ENCODE data around the gene CHORDC1. TPM values are rescaled to one million over a fixed set of nuclear protein-coding genes. Genes with fewer than 3 reads are reported as not detected.
"Not testable (repeated sequence)": the region's sequence is repeated elsewhere in the genome, so short reads cannot be mapped to it uniquely, and the experiment has no call there.

The CHORDC1 gene
- total RNA-seq, 2 donors from 2014 or later = 31.1 to 37.6 TPM

DNA sequence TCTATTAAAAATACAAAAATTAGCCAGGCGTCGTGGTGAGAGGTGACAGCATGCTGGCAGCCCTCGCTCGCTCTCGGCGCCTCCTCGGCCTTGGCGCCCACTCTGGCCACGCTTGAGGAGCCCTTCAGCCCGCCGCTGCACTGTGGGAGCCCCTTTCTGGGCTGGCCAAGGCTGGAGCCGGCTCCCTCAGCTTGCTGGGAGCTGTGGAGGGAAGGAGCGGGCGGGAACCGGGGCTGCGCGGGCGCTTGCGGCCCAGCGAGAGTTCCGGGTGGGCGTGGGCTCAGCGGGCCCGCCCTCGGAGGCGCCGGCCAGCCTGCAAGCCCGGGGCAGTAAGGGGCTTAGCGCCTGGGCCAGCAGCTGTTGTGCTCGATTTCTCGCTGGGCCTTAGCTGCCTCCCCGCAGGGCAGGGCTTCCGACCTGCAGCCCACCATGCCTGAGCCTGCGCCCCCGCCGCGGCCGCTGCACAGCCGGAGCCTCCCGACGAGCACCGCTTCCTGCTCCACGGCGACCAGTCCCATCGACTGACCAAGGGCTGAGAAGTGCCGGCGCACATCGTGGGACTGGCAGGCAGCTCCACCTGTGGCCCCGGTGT, 55.8 kb downstream of the CHORDC1 start:
- DNase-seq; intact Hi-C loops (cut with DNase I); ATAC-seq: not testable (repeated sequence)

Other genes with a start within 250 kb of the CHORDC1 start
- not detected for gene TRIM49C, start 191.9 kb downstream of the CHORDC1 start, total RNA-seq
- not detected for gene UBTFL1, start 137.1 kb downstream of the CHORDC1 start, total RNA-seq
- gene NAALAD2, start 88.4 kb downstream of the CHORDC1 start, total RNA-seq = 1 to 10 TPM in 1 of 2 donors, under 1 TPM in 1; 0.68 to 2.5 TPM